Activated B cell treated with CpG ODN at 0.5 μM for 24 hours (primary cell): ENCODE data around the gene TBC1D10A. TPM values are rescaled to one million over a fixed set of nuclear protein-coding genes. Genes with fewer than 3 reads are reported as not detected.

ENCODE experiments used
- ATAC-seq: fragments of 200-7000 bp; cut with Tn5 transposase; one replicate; pipeline ENCODE4 v1.10.0; 2021; ENCODE audit warnings: low read depth, mild to moderate bottlenecking, moderate library complexity
- CTCF ChIA-PET: fragments of 350-600 bp; sonication (Branson Sonifier 250); formaldehyde crosslinking; loops from one replicate; lab custom pipeline; 2021; ENCODE audit warnings: antibody characterized with exemption; lab: Charles Lee
- POLR2A ChIA-PET: fragments of 350-600 bp; sonication (Branson Sonifier 250); formaldehyde crosslinking; loops from one replicate; lab custom pipeline; 2021; ENCODE audit warnings: antibody characterized with exemption; lab: Charles Lee
- DNase-seq: peaks from one replicate; pipeline ENCODE4 v3.0.0; 2022
- H3K27ac Mint-ChIP-seq: one replicate; pipeline ENCODE4 v1.8.0; 2020; ENCODE audit warnings: mixed read lengths
- H3K27me3 Mint-ChIP-seq: one replicate; pipeline ENCODE4 v1.8.0; 2021; ENCODE audit warnings: mixed read lengths
- H3K36me3 Mint-ChIP-seq: one replicate; pipeline ENCODE4 v1.8.0; 2021; ENCODE audit warnings: low read depth, mixed read lengths
- H3K4me1 Mint-ChIP-seq: one replicate; pipeline ENCODE4 v1.8.0; 2021; ENCODE audit warnings: mixed read lengths
- H3K4me3 Mint-ChIP-seq: one replicate; pipeline ENCODE4 v1.8.0; 2020; ENCODE audit warnings: mild to moderate bottlenecking, mixed read lengths
- H3K9me3 Mint-ChIP-seq: one replicate; pipeline ENCODE4 v1.8.0; 2020; ENCODE audit warnings: mixed read lengths
- intact Hi-C: fragments of 100-400 bp; cut with micrococcal nuclease; formaldehyde crosslinking; loops from one replicate; pipeline ENCODE4 v1.15.1; 2024
- total RNA-seq: library from RNA; stranded (reverse); gene quantifications from 2 replicates; pipeline ENCODE4 v1.2.3, GENCODE V29; 2022
- TF ChIP-seq, protein P1 (sequence below): fragments of 200-600 bp; IDR thresholded peaks from one replicate; pipeline ENCODE4 v1.8.0; 2022; ENCODE audit warnings: antibody characterized with exemption, mild to moderate bottlenecking

TBC1D10A gene
- total RNA-seq, 1 donor from 2014 or later: 20.4 TPM

GRCh38 chr22:30248484-30248883 is 78.3 kb downstream of the TBC1D10A start:
- intact Hi-C loops: no loop called here
- Mint-ChIP-seq H3K27me3 (peaks cover 40% of the 10 kb centered on the region), H3K36me3 (no peaks in the 10 kb centered on the region), H3K27ac (no peak overlapping the region), H3K4me3 (no peak overlapping the region), H3K4me1 (peaks cover 14% of the 10 kb centered on the region), H3K9me3 (no peaks in the 10 kb centered on the region)
- DNase-seq (no peak), ATAC-seq (no peak)
- TF ChIP-seq, protein P1, sequence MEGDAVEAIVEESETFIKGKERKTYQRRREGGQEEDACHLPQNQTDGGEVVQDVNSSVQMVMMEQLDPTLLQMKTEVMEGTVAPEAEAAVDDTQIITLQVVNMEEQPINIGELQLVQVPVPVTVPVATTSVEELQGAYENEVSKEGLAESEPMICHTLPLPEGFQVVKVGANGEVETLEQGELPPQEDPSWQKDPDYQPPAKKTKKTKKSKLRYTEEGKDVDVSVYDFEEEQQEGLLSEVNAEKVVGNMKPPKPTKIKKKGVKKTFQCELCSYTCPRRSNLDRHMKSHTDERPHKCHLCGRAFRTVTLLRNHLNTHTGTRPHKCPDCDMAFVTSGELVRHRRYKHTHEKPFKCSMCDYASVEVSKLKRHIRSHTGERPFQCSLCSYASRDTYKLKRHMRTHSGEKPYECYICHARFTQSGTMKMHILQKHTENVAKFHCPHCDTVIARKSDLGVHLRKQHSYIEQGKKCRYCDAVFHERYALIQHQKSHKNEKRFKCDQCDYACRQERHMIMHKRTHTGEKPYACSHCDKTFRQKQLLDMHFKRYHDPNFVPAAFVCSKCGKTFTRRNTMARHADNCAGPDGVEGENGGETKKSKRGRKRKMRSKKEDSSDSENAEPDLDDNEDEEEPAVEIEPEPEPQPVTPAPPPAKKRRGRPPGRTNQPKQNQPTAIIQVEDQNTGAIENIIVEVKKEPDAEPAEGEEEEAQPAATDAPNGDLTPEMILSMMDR: no peak
- CTCF ChIA-PET: interaction anchor here (0.6 kb wide), 1 partner anchor 33 kb away, joined by 3 read pairs; no protein-coding TSS in a partner anchor
- POLR2A ChIA-PET: no interaction called here

DNA sequence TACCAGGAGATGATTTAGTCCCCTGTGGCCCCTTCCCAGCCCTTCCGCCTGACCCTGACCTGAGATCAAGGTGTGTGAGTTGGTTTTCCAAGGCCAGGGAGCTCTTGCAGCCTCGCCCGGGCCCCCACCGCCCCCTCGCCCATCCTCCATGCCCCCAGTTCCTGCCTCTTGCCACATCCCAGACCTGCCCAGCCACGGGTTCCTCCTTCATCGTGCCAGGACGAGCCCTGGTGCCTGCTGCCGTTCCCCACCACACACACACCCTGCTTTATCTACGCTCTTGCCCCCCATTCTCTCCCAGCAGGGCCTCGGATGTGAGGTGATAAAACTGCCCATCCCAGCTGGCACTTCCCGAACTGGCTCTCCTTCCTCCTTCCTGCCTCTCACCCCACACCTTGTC is 78.8 kb downstream of the TBC1D10A start:
- H3K4me3 Mint-ChIP-seq: no peak overlapping the region
- peaks cover 14% of the 10 kb centered on the region for H3K4me1 Mint-ChIP-seq
- no peak for DNase-seq
- peaks cover 40% of the 10 kb centered on the region for H3K27me3 Mint-ChIP-seq
- TF ChIP-seq, protein P1: no peak
- intact Hi-C loops: no loop called here
- no peaks in the 10 kb centered on the region for H3K36me3 Mint-ChIP-seq
- POLR2A ChIA-PET: no interaction called here
- no peaks in the 10 kb centered on the region for H3K9me3 Mint-ChIP-seq
- CTCF ChIA-PET: interaction anchor here (0.6 kb wide), 1 partner anchor 33 kb away, joined by 3 read pairs; no protein-coding TSS in a partner anchor
- ATAC-seq: no peak
- no peak overlapping the region for H3K27ac Mint-ChIP-seq

DNA sequence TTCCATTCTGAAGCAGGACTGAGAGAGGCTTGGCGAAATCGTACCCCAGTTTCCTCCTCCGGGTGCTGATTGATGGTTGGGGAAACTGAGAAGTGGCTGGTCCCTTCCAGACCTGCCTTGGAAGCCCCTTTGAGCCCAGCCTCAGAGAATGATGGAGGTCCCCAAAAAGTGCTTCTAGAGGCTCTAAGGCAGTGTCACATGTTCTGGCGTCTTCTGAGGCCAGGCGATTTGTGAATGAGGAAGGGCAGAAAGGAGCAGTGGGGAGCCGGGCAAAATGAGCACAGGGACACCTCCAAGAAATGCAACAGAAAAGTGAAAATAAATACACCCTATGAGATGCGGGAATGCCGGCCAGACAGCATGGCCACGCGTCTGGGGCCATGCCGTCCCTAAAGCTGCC is 79.2 kb downstream of the TBC1D10A start:
- no peak for DNase-seq
- Mint-ChIP-seq H3K9me3 (no peaks in the 10 kb centered on the region), H3K27me3 (peaks cover 40% of the 10 kb centered on the region), H3K27ac (no peak overlapping the region), H3K4me3 (no peak overlapping the region), H3K36me3 (no peaks in the 10 kb centered on the region), H3K4me1 (peaks cover 14% of the 10 kb centered on the region)
- ChIA-PET POLR2A (no interaction called here), CTCF (no interaction called here)
- ATAC-seq: no peak
- TF ChIP-seq, protein P1: no peak
- intact Hi-C loops: no loop called here

GRCh38 chr22:30246814-30247376 is 79.8 kb downstream of the TBC1D10A start:
- ChIA-PET CTCF (no interaction called here), POLR2A (interaction anchor here (0.7 kb wide), 1 partner anchor 8 kb away, joined by 3 read pairs; no protein-coding TSS in a partner anchor)
- intact Hi-C loops: no loop called here
- TF ChIP-seq, protein P1: no peak
- no peaks in the 10 kb centered on the region for H3K9me3 Mint-ChIP-seq
- no peak for DNase-seq
- no peak overlapping the region for H3K27ac Mint-ChIP-seq
- H3K4me1 Mint-ChIP-seq: peaks cover 14% of the 10 kb centered on the region
- H3K4me3 Mint-ChIP-seq: no peak overlapping the region
- ATAC-seq: no peak
- no peaks in the 10 kb centered on the region for H3K36me3 Mint-ChIP-seq
- H3K27me3 Mint-ChIP-seq: peaks cover 40% of the 10 kb centered on the region

- intact Hi-C loops: no loop called here
- no peak for ATAC-seq
- H3K4me3 Mint-ChIP-seq: peak within 1 kb of the TSS; percentile 69
- DNase-seq: no peak
- peaks cover 40% of the 10 kb centered on the region for H3K27me3 Mint-ChIP-seq
- H3K27ac Mint-ChIP-seq: no peak within 1 kb of the TSS
- no peaks in the 10 kb centered on the region for H3K9me3 Mint-ChIP-seq
- TF ChIP-seq, protein P1: no peak
- H3K36me3 Mint-ChIP-seq: no peaks in the 10 kb centered on the region
- ChIA-PET POLR2A (interaction anchor here (0.7 kb wide), 1 partner anchor 9 kb away, joined by 3 read pairs; no protein-coding TSS in a partner anchor), CTCF (no interaction called here)
- peaks cover 15% of the 10 kb centered on the region for H3K4me1 Mint-ChIP-seq
These were observed 80.5 kb downstream of the TBC1D10A start, which contains the start of gene LIF for GRCh38 chr22:30245985-30246813. Gene LIF, minus strand, starts transcription at chr22:30246759. Its CDS starts 64 bp downstream, at chr22:30246695.
